Stimulated activated CD4-positive, alpha-beta T cell treated with anti-CD3 and anti-CD28 coated beads, Interleukin-15, amount 100 ng/mL, for 1 hour (primary cell): ENCODE measurements around the gene CLTB.

Experiments
- DNase-seq, 2 donors: peaks; one replicate each; pipeline ENCODE4 v3.0.0-alpha.2; 2020; ENCODE audit warnings: low read depth in 1 of 2, low spot score in 1 of 2

The CLTB gene

DNA sequence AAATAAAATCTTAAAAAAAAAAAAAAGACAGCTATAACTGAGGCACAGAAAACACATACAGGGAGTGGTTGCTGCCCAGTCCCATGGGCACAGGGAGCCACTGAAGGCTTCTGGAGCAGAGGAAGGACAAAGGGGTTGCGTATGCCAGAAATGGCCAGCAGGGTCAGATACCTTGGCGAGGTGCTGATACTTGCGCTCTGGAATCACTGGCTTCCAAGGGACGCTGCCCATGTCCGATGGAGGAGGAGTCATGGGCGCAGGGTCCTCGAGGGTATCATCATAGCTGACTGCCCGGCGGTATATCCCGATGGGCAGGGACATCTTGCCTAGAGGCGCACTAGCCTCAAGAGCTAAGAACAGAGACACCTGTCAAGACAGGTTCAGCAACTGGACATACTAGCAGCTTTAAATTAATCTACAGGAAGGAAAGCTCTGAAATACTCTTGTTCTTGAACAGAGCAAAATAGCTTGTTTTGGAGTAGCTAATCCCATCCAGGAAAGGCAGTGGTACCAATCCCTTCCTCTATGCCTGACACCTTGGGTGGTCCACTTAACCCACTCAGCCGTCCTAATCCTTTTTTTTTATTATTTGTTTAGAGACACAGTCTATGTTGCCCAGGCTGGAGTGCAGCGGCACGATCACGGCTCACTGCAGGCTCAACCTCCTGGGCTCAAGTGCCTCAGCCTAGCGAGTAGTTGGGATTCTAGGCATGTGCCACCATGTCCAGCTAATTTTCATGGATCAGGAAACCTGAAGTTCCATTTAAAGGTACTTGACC, 60.8 kb downstream of the CLTB start:
- DNase-seq: no peak

DNA sequence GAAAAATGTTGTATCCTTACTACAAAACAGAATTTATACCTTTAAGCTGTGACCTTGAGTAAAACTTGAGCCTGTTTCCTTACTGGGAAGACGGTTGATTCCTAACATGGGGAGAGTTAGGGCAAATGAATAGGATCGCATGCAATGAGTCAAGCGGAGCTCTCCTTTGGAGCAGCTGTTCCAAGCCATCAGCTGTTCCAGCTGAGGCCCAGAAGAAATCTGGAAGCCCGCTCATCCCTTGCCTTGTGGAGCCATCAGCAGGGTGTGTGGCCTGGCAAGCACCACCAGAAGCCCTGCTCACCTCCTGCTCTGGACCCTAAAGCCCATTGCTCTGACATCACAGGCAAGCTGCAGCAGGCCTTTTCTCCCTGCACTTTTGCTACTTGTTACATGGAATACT, 62.8 kb downstream of the CLTB start:
- no peak for DNase-seq

DNA sequence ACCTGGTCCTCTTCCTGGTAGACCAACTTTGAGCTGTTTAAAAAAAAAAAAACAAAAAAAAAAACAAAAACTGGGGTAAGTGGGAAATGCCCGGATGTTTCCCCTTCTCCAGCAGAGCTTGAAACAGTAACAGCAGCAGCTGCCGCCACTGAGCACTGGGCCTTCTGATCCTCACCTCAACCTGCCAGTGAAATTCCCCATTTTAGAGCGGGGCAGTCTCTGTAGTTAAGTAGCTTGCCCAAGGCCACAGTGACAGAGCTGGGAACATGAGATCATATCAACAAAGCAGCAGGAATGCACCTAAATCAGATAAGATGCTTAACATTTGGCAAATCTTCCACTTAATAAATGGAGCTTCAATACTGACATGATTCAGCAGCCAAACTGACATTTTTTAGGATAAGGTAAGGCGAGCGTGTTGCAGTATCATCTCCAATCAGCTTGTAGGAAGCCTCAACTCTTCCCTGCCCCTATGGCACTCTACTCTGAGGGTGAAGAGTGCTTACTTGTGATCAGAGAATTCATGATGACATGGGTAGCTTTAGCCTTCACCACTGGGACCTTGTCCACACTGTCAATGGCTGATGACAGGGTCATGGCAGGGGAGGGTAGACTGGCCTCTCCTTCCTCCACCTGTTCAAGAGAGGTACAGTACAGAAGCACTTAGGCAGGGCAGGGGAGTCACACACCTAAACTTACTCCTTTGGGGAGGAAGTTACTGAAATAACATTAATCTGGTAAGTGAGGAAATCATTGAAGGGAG, 64.0 kb downstream of the CLTB start:
- DNase-seq: no peak

DNA sequence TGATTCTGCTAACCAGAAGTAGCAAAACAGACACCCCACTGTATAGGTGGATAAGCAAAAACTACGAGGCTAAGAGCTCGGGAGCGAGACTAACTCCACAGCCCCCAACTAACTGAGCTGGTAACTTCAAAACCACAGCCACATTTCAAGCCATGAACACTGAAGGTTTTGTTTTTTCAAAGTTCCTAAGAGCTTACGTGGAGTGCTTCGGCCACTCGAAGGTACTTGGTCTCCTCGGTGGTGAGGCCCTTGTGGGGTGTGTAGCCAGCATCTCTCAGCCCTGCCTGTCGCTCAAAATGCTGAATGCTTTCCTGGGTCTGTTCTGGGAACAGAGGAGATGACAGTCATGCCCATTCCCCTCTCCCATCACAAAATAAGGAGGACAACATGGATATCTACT, 65.9 kb downstream of the CLTB start:
- no peak for DNase-seq

DNA sequence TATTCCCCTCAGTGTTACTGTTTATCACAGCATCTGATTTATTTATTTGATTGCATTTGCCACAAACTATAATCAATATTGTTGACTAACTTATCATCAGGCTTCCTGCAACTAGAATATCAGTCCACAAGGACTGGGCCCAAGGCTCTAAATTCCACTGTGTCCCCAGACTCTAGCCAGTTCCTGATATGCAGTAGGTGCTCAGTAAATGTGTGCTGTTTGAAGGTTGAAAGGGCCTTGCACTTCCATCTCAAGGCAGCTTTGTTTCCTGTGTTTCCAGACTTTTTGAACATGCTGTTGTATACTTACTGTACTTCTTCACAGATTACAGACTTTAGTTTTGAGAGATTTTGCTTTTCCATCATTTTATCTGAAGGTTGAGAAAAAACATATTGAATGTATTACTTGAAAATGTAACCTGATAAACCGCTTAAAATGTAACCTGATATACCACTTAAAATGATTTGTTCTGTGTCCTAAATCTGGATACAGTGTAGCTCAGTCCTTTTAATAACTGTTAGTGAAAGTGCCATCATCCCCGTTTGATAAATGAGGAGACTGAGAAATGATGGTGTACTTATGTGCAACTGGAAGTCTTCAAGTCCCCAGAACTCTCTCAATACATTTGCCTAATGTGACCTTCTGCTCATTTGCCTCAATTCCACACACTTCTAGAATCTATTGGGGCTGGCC, 73.4 kb downstream of the CLTB start:
- no peak for DNase-seq
